K562 (cell line): Measurements from ENCODE around the gene MTO1. TPM values are rescaled to one million over a fixed set of nuclear protein-coding genes. Genes with fewer than 3 reads are reported as not detected.
A peak's percentile ranks its signal among the peaks of the same experiment; 100 is the strongest.

Experiments
- ASH1L ChIP-seq: fragments of 450-650 bp; IDR thresholded peaks from 2 replicates; pipeline ENCODE4 v1.6.1; 2018; ENCODE audit warnings: borderline replicate concordance, mild to moderate bottlenecking, low read depth; ENCODE audit not compliant: partially characterized antibody
- CREM ChIP-seq: IDR thresholded peaks from 2 replicates; pipeline ENCODE4 v1.6.1; 2014; ENCODE audit warnings: antibody characterized with exemption, low read depth
- DNMT1 ChIP-seq: fragments of 450-650 bp; IDR thresholded peaks from 2 replicates; pipeline ENCODE4 v1.6.1; 2016; ENCODE audit warnings: antibody characterized with exemption, mild to moderate bottlenecking
- E2F4 ChIP-seq: sonication (generic); formaldehyde crosslinking; IDR thresholded peaks from 2 replicates; pipeline ENCODE4 v1.8.0; 2022; ENCODE audit warnings: mild to moderate bottlenecking, low read depth, missing genetic modification reagents
- ETV6 ChIP-seq, 3 experiments: fragments of 150-350 bp in 1 of 3; sonication (generic) in 1 of 3; formaldehyde crosslinking in 1 of 3; IDR thresholded peaks; 2 replicates each; pipeline versions ENCODE4 v1.6.1 to v1.8.0; 2014 to 2022; ENCODE audit warnings: borderline replicate concordance in 2 of 3, low read depth in 2 of 3, antibody characterized with exemption in 1 of 3, low read length in 1 of 3, mild to moderate bottlenecking in 1 of 3, missing genetic modification reagents in 1 of 3
- FIP1L1 ChIP-seq: fragments of 200-400 bp; formaldehyde crosslinking; IDR thresholded peaks from 2 replicates; pipeline ENCODE4 v1.6.1; 2018; ENCODE audit warnings: mild to moderate bottlenecking, low read depth, low read length; ENCODE audit not compliant: poor library complexity, severe bottlenecking
- FOXA1 ChIP-seq: fragments of 450-650 bp; IDR thresholded peaks from 2 replicates; pipeline ENCODE4 v1.6.1; 2016; ENCODE audit warnings: mild to moderate bottlenecking, borderline replicate concordance
- IFI16 ChIP-seq: fragments of 250-450 bp; sonication (Bioruptor Pico); IDR thresholded peaks from 2 replicates; pipeline ENCODE4 v2.1.2; 2022; ENCODE audit warnings: mild to moderate bottlenecking, inconsistent platforms
- KAT7 ChIP-seq: sonication (generic); formaldehyde crosslinking; IDR thresholded peaks from 2 replicates; pipeline ENCODE4 v1.8.0; 2022; ENCODE audit warnings: missing genetic modification reagents, mild to moderate bottlenecking, borderline replicate concordance
- OTX1 ChIP-seq: fragments of 450-650 bp; formaldehyde crosslinking; IDR thresholded peaks from 2 replicates; pipeline ENCODE4 v1.4.0; 2022; ENCODE audit warnings: mild to moderate bottlenecking
- POLR2B ChIP-seq: fragments of 450-650 bp; IDR thresholded peaks from 2 replicates; pipeline ENCODE4 v1.6.1; 2018; ENCODE audit warnings: low read depth; ENCODE audit not compliant: partially characterized antibody
- PRPF4 ChIP-seq: fragments of 200-400 bp; formaldehyde crosslinking; IDR thresholded peaks from one replicate; pipeline ENCODE4 v1.6.1; 2017; ENCODE audit warnings: low read length, low read depth, mild to moderate bottlenecking; ENCODE audit not compliant: insufficient read depth, poor library complexity, severe bottlenecking
- PTRF ChIP-seq: fragments of 450-650 bp; IDR thresholded peaks from 2 replicates; pipeline ENCODE4 v1.6.1; 2016; ENCODE audit warnings: mild to moderate bottlenecking, missing genetic modification characterization, missing compliant biosample characterization
- PURB ChIP-seq: sonication (generic); formaldehyde crosslinking; IDR thresholded peaks from 2 replicates; pipeline ENCODE4 v1.9.0; 2021; ENCODE audit warnings: low read depth, mild to moderate bottlenecking, missing genetic modification reagents
- TAF9B ChIP-seq: fragments of 450-650 bp; IDR thresholded peaks from 2 replicates; pipeline ENCODE4 v1.6.1; 2018; ENCODE audit warnings: mild to moderate bottlenecking; ENCODE audit not compliant: partially characterized antibody
- TEAD2 ChIP-seq: fragments of 450-650 bp; IDR thresholded peaks from 2 replicates; pipeline ENCODE4 v1.6.1; 2016; ENCODE audit warnings: missing genetic modification characterization, control low read depth, missing compliant biosample characterization
- TRIM24 ChIP-seq, 2 experiments: fragments of 450-650 bp; IDR thresholded peaks; 2 replicates each; pipeline ENCODE4 v1.6.1; 2016
- ZNF143 ChIP-seq: sonication (generic); formaldehyde crosslinking; IDR thresholded peaks from 2 replicates; pipeline ENCODE4 v1.9.0; 2022; ENCODE audit warnings: mild to moderate bottlenecking, missing genetic modification reagents
- ZNF668 ChIP-seq: fragments of 250-450 bp; sonication (Bioruptor Pico); IDR thresholded peaks from 2 replicates; pipeline ENCODE4 v1.8.0; 2022; ENCODE audit warnings: mild to moderate bottlenecking, inconsistent platforms
- ZNF79 ChIP-seq: fragments of 250-450 bp; sonication (Bioruptor Pico); IDR thresholded peaks from 2 replicates; pipeline ENCODE4 v1.4.0; 2020; ENCODE audit warnings: low read depth, mild to moderate bottlenecking, moderate library complexity
- polyA plus RNA-seq, 8 experiments: library from polyadenylated mRNA; depleted of rRNA in 4 of 8; stranded (reverse) in 5 of 8; unstranded in 3 of 8; fragments of >200 nt; fragmentation: Nextera tagmentation in 2 of 8; fragmentation: Illumina TruSeq in 1 of 8; extraction: Ambion mirVana in 2 of 8; extraction: Trizol in 1 of 8; gene quantifications; 2 replicates each; pipeline versions ENCODE4 v1.2.1 to v1.2.3, GENCODE V29; 2011 to 2014; ENCODE audit warnings: inconsistent platforms in 1 of 8, missing spikeins in 1 of 8
- total RNA-seq, 7 experiments: library from RNA; depleted of rRNA in 6 of 7; stranded (reverse); fragments of >200 nt in 6 of 7; fragmentation: Illumina TruSeq in 2 of 7; extraction: Trizol in 2 of 7; gene quantifications; 2 replicates each; pipeline versions ENCODE4 v1.2.1 to v1.2.3, GENCODE V29; 2011 to 2021; ENCODE audit warnings: low replicate concordance in 1 of 7
- TF ChIP-seq, protein P1 (sequence below): fragments of 450-650 bp; formaldehyde crosslinking; conservative IDR thresholded peaks from 2 replicates; pipeline ENCODE4 v1.4.0; 2022; ENCODE audit warnings: mild to moderate bottlenecking, missing genetic modification characterization
- TF ChIP-seq, protein P2 (sequence below): fragments of 450-650 bp; formaldehyde crosslinking; IDR thresholded peaks from 2 replicates; pipeline ENCODE4 v1.4.0; 2022; ENCODE audit warnings: mild to moderate bottlenecking, moderate library complexity
- TF ChIP-seq, protein P3 (sequence below): fragments of 250-450 bp; sonication (Bioruptor Pico); IDR thresholded peaks from 2 replicates; pipeline ENCODE4 v1.5.0; 2021

Gene MTO1
- total and polyA plus RNA-seq, 9 of the 15 experiments (the other 6 are each of a cell fraction or from before 2014, with no cell fraction given) = 33.4 to 62.3 (median 50.6) TPM

GRCh38 chr6:73461537-73462350, at the start of gene MTO1 (continued):
- TF ChIP-seq KAT7 (CRISPR knock-in tag) (peak; percentile 91; the same call in 1 of the 2 replicates), CREM (peak; percentile 56), ZNF143 (CRISPR knock-in tag) (no peak), ASH1L (no peak), PRPF4 (no peak), ZNF668 (CRISPR knock-in tag) (no peak), TEAD2 (no peak), ZNF79 (CRISPR knock-in tag) (no peak), DNMT1 (0 out of 2 replicates have a peak, but pooled peaks have one; percentile 72), FOXA1 (no peak), TAF9B (peak; percentile 89), ETV6 (IDR thresholded peaks at IDR 0.05; ENCODE audit: borderline replicate concordance in 1 of 2, low read depth in 2 of 2, low read length in 1 of 2) (no peak), ETV6 (CRISPR knock-in tag; IDR thresholded peaks at IDR 0.05; ENCODE audit: borderline replicate concordance) (no peak), PTRF (tag) (no peak), IFI16 (no peak), TRIM24 (IDR thresholded peaks at IDR 0.05) (peak in 1 of 2 experiments; percentile 53; a peak in 1 of 4 replicates), E2F4 (CRISPR knock-in tag) (no peak), POLR2B (peak; percentile 84), PURB (no peak), OTX1 (CRISPR knock-in tag) (no peak), FIP1L1 (peak; percentile 47)
- TF ChIP-seq, protein P1, sequence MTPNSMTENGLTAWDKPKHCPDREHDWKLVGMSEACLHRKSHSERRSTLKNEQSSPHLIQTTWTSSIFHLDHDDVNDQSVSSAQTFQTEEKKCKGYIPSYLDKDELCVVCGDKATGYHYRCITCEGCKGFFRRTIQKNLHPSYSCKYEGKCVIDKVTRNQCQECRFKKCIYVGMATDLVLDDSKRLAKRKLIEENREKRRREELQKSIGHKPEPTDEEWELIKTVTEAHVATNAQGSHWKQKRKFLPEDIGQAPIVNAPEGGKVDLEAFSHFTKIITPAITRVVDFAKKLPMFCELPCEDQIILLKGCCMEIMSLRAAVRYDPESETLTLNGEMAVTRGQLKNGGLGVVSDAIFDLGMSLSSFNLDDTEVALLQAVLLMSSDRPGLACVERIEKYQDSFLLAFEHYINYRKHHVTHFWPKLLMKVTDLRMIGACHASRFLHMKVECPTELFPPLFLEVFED = no peak
- TF ChIP-seq, protein P2, sequence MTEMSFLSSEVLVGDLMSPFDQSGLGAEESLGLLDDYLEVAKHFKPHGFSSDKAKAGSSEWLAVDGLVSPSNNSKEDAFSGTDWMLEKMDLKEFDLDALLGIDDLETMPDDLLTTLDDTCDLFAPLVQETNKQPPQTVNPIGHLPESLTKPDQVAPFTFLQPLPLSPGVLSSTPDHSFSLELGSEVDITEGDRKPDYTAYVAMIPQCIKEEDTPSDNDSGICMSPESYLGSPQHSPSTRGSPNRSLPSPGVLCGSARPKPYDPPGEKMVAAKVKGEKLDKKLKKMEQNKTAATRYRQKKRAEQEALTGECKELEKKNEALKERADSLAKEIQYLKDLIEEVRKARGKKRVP = peak; percentile 91
- TF ChIP-seq, protein P3, sequence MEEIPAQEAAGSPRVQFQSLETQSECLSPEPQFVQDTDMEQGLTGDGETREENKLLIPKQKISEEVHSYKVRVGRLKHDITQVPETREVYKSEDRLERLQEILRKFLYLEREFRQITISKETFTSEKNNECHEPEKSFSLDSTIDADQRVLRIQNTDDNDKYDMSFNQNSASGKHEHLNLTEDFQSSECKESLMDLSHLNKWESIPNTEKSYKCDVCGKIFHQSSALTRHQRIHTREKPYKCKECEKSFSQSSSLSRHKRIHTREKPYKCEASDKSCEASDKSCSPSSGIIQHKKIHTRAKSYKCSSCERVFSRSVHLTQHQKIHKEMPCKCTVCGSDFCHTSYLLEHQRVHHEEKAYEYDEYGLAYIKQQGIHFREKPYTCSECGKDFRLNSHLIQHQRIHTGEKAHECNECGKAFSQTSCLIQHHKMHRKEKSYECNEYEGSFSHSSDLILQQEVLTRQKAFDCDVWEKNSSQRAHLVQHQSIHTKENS (CRISPR knock-in tag) = no peak
